HUES64 (cell line): ENCODE results near the gene HIF1A.

Source experiments
- H3K27ac ChIP-seq: 2 replicates; pipeline ENCODE4 v1.7.0; 2013; ENCODE audit warnings: low read depth, low read length, inconsistent platforms
- H3K27me3 ChIP-seq: 2 replicates; pipeline ENCODE4 v1.6.1; 2013; ENCODE audit warnings: mild to moderate bottlenecking, low read length; ENCODE audit not compliant: insufficient read depth
- H3K36me3 ChIP-seq: 2 replicates; pipeline ENCODE4 v1.6.1; 2013; ENCODE audit warnings: mild to moderate bottlenecking, low read length; ENCODE audit not compliant: insufficient read depth
- H3K4me1 ChIP-seq: 2 replicates; pipeline ENCODE4 v1.6.1; 2013; ENCODE audit warnings: mild to moderate bottlenecking, low read length, moderate library complexity; ENCODE audit not compliant: insufficient read depth
- H3K4me3 ChIP-seq: 2 replicates; pipeline ENCODE4 v1.5.1; 2013; ENCODE audit warnings: mild to moderate bottlenecking, low read length, moderate library complexity
- H3K9ac ChIP-seq: 2 replicates; pipeline ENCODE4 v1.6.1; 2013; ENCODE audit warnings: mild to moderate bottlenecking, low read depth, low read length
- H3K9me3 ChIP-seq: 2 replicates; pipeline ENCODE4 v1.6.1; 2013; ENCODE audit warnings: low read depth, low read length; ENCODE audit not compliant: insufficient read depth
- WGBS: fragments of 150-250, 120-280 bp; methylation state at CpG from one replicate; pipeline ENCODE4 v1.1.7; 2013; ENCODE audit warnings: missing lambda C conversion rate; 5-methylcytosine and 5-hydroxymethylcytosine counted together

The HIF1A gene

GRCh38 chr14:61712137-61712536 lies 16.8 kb downstream of the HIF1A start:
- Histone ChIP-seq H3K4me3 (no peak overlapping the region), H3K27me3 (no peaks in the 10 kb centered on the region), H3K4me1 (peaks cover 61% of the 10 kb centered on the region), H3K27ac (no peak overlapping the region), H3K9ac (no peak overlapping the region), H3K36me3 (no peaks in the 10 kb centered on the region), H3K9me3 (no peaks in the 10 kb centered on the region)
- WGBS = 95% methylated on average over 1 of the region's 1 CpG

GRCh38 chr14:61713724-61714437 lies 18.6 kb downstream of the HIF1A start:
- H3K36me3 ChIP-seq = no peaks in the 10 kb centered on the region
- no peak overlapping the region for H3K9ac ChIP-seq
- no peak overlapping the region for H3K4me3 ChIP-seq
- H3K9me3 ChIP-seq = no peaks in the 10 kb centered on the region
- no peaks in the 10 kb centered on the region for H3K27me3 ChIP-seq
- H3K4me1 ChIP-seq = peaks cover 78% of the 10 kb centered on the region
- 52% methylated on average over 4 of the region's 4 CpGs for WGBS
- H3K27ac ChIP-seq = no peak overlapping the region; the same call in 1 of the 2 replicates

- peaks cover 22% of the 10 kb centered on the region for H3K36me3 ChIP-seq
- no peaks in the 10 kb centered on the region for H3K9me3 ChIP-seq
- H3K4me3 ChIP-seq = no peak overlapping the region
- H3K9ac ChIP-seq = no peak overlapping the region
- H3K27ac ChIP-seq = no peak overlapping the region
- H3K4me1 ChIP-seq = peaks cover 83% of the 10 kb centered on the region
- 89% methylated on average over 1 of the region's 1 CpG for WGBS
- H3K27me3 ChIP-seq = no peaks in the 10 kb centered on the region
Measured at GRCh38 chr14:61716956-61717355, 21.6 kb downstream of the HIF1A start.

GRCh38 chr14:61718039-61718438 lies 22.7 kb downstream of the HIF1A start:
- Histone ChIP-seq H3K27ac (no peak overlapping the region), H3K27me3 (no peaks in the 10 kb centered on the region), H3K4me3 (no peak overlapping the region), H3K9ac (no peak overlapping the region), H3K9me3 (no peaks in the 10 kb centered on the region), H3K4me1 (peaks cover 72% of the 10 kb centered on the region), H3K36me3 (peaks cover 33% of the 10 kb centered on the region)
- 21% methylated on average over 2 of the region's 2 CpGs for WGBS

- WGBS = 88% methylated on average over 3 of the region's 5 CpGs
- H3K27ac ChIP-seq = no peak overlapping the region
- no peak overlapping the region for H3K4me3 ChIP-seq
- no peak overlapping the region for H3K9ac ChIP-seq
- peaks cover 49% of the 10 kb centered on the region for H3K36me3 ChIP-seq
- no peaks in the 10 kb centered on the region for H3K9me3 ChIP-seq
- no peaks in the 10 kb centered on the region for H3K27me3 ChIP-seq
- peaks cover 57% of the 10 kb centered on the region for H3K4me1 ChIP-seq
Measured at GRCh38 chr14:61719344-61720293, 24.3 kb downstream of the HIF1A start.

- H3K4me3 ChIP-seq = no peak overlapping the region
- H3K4me1 ChIP-seq = peaks cover 53% of the 10 kb centered on the region
- no peak overlapping the region for H3K9ac ChIP-seq
- WGBS = 93% methylated on average over 8 of the region's 9 CpGs
- H3K36me3 ChIP-seq = peaks cover 56% of the 10 kb centered on the region
- H3K27me3 ChIP-seq = no peaks in the 10 kb centered on the region
- H3K27ac ChIP-seq = no peak overlapping the region
- no peaks in the 10 kb centered on the region for H3K9me3 ChIP-seq
Measured at GRCh38 chr14:61720294-61720661, 25.0 kb downstream of the HIF1A start.

- no peaks in the 10 kb centered on the region for H3K9me3 ChIP-seq
- H3K27ac ChIP-seq = no peak overlapping the region
- H3K4me3 ChIP-seq = no peak overlapping the region
- 80% methylated on average over 5 of the region's 6 CpGs for WGBS
- no peaks in the 10 kb centered on the region for H3K27me3 ChIP-seq
- peaks cover 60% of the 10 kb centered on the region for H3K36me3 ChIP-seq
- peaks cover 48% of the 10 kb centered on the region for H3K4me1 ChIP-seq
- H3K9ac ChIP-seq = no peak overlapping the region
Measured at GRCh38 chr14:61720741-61721140, 25.4 kb downstream of the HIF1A start.

- peaks cover 16% of the 10 kb centered on the region for H3K4me1 ChIP-seq
- WGBS = 81% methylated on average over 2 of the region's 2 CpGs
- no peaks in the 10 kb centered on the region for H3K9me3 ChIP-seq
- no peaks in the 10 kb centered on the region for H3K27me3 ChIP-seq
- H3K27ac ChIP-seq = no peak overlapping the region
- peaks cover 93% of the 10 kb centered on the region for H3K36me3 ChIP-seq
- no peak overlapping the region for H3K4me3 ChIP-seq
- H3K9ac ChIP-seq = no peak overlapping the region
Measured at GRCh38 chr14:61724133-61724532, 28.8 kb downstream of the HIF1A start.

GRCh38 chr14:61726778-61727658 lies 31.7 kb downstream of the HIF1A start:
- H3K27ac ChIP-seq = no peak overlapping the region
- 95% methylated on average over 6 of the region's 7 CpGs for WGBS
- no peaks in the 10 kb centered on the region for H3K27me3 ChIP-seq
- no peaks in the 10 kb centered on the region for H3K4me1 ChIP-seq
- H3K9ac ChIP-seq = no peak overlapping the region
- H3K9me3 ChIP-seq = no peaks in the 10 kb centered on the region
- peaks cover 99% of the 10 kb centered on the region for H3K36me3 ChIP-seq
- H3K4me3 ChIP-seq = no peak overlapping the region

- no peak overlapping the region for H3K27ac ChIP-seq
- no peak overlapping the region for H3K4me3 ChIP-seq
- no peaks in the 10 kb centered on the region for H3K9me3 ChIP-seq
- H3K9ac ChIP-seq = no peak overlapping the region
- no peaks in the 10 kb centered on the region for H3K27me3 ChIP-seq
- no peaks in the 10 kb centered on the region for H3K4me1 ChIP-seq
- 100% methylated on average over 2 of the region's 2 CpGs for WGBS
- peaks cover 100% of the 10 kb centered on the region for H3K36me3 ChIP-seq
Measured at GRCh38 chr14:61730756-61731373, 35.6 kb downstream of the HIF1A start.
